Suprapubic skin (tissue), 3 donors: ENCODE results near the gene NR3C2.

Experiments used
- CTCF ChIP-seq, 2 donors: fragments of 200-600 bp in 1 of 2; fragments of 450-650 bp in 1 of 2; sonication (generic) in 1 of 2; IDR thresholded peaks; one replicate each; pipeline ENCODE4 v1.5.1; 2016 to 2019; ENCODE audit warnings: antibody characterized with exemption in 2 of 2, mild to moderate bottlenecking in 1 of 2, moderate library complexity in 1 of 2
- EP300 ChIP-seq: sonication (generic); formaldehyde crosslinking; IDR thresholded peaks from one replicate; pipeline ENCODE4 v1.6.1; 2017; ENCODE audit warnings: antibody characterized with exemption
- POLR2A ChIP-seq, 2 donors: fragments of 450-650 bp; IDR thresholded peaks; one replicate each; pipeline ENCODE4 v1.6.1; 2017; ENCODE audit warnings: antibody characterized with exemption in 2 of 2, mild to moderate bottlenecking in 2 of 2, moderate library complexity in 2 of 2

DNA sequence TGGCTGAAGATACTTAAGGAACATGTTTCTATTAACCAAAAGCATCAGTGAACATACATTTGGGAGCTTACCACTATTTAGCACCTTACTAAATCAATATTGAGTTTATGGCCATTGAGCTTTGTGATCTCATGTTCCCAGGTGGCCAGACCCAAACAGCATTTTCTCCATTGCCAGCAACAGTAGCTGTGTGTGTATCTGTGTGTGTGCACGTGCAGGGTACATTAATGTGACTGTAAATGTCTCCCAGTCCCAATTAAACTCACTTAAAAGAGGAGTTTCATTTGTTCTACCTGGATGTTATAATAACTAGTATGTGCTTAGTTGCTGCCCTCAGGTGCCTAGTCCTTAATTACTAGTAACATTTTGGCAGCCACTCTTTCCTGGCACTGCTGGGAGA is 282.4 kb downstream of the NR3C2 start:
- no peak for TF ChIP-seq EP300
- TF ChIP-seq CTCF (IDR thresholded peaks at IDR 0.05): no peak
- TF ChIP-seq POLR2A (IDR thresholded peaks at IDR 0.05): no peak
